ENCODE results near the gene SULT1A1. TPM values are rescaled to one million over a fixed set of nuclear protein-coding genes. Genes with fewer than 3 reads are reported as not detected.
"Not testable (repeated sequence)": the region's sequence is repeated elsewhere in the genome, so short reads cannot be mapped to it uniquely, and the experiment has no call there.

SULT1A1 gene
- total RNA-seq, 4 donors from 2014 or later: 120 to 959 (median 337) TPM

DNA sequence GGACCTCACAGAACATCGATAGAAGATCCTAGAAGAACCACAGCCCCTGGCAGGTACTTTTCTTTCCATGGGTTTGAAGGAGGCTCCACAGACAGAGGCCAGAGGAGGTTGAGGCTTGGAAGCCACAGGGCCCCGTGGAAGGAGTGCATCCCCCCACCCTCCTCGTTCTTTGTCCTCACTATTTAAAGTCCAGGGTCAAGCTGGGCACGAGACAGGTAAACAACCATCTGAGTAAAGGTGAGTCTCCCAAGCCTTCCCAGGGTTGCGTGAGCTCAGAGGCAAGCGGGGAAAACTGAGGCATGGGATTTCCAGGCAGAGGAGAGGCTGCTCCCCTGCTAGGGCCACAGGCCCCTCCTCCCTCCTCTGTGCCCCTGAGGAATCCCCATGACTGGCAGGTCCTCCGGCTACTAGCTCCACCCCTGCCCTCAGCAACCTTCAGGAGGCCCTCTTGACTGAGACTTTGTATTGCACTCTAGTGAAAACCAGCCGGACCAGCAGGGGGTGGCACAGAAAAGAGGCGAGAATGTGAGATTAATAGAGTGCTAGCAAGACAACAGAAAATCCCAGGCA lies 12.1 kb downstream of the SULT1A1 start:
- peak overlapping the region in 3 of 4 donors; percentile 61 to 86 (median 79) for H3K27ac ChIP-seq
- DNase-seq: peak in 1 of 3 donors; percentile 69
- no peaks in the 10 kb centered on the region for H3K27me3 ChIP-seq
- H3K4me3 ChIP-seq: no peak overlapping the region
- H3K9me3 ChIP-seq: no peaks in the 10 kb centered on the region
- TF ChIP-seq, protein P1, sequence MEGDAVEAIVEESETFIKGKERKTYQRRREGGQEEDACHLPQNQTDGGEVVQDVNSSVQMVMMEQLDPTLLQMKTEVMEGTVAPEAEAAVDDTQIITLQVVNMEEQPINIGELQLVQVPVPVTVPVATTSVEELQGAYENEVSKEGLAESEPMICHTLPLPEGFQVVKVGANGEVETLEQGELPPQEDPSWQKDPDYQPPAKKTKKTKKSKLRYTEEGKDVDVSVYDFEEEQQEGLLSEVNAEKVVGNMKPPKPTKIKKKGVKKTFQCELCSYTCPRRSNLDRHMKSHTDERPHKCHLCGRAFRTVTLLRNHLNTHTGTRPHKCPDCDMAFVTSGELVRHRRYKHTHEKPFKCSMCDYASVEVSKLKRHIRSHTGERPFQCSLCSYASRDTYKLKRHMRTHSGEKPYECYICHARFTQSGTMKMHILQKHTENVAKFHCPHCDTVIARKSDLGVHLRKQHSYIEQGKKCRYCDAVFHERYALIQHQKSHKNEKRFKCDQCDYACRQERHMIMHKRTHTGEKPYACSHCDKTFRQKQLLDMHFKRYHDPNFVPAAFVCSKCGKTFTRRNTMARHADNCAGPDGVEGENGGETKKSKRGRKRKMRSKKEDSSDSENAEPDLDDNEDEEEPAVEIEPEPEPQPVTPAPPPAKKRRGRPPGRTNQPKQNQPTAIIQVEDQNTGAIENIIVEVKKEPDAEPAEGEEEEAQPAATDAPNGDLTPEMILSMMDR (IDR thresholded peaks at IDR 0.05): peak in 2 of 6 experiments; percentile 32 to 35
- no peak for TF ChIP-seq POLR2A (IDR thresholded peaks at IDR 0.05)
- no peaks in the 10 kb centered on the region for H3K36me3 ChIP-seq
- peaks cover 0 to 15% (median 0%) of the 10 kb centered on the region in 4 donors for H3K4me1 ChIP-seq

DNA sequence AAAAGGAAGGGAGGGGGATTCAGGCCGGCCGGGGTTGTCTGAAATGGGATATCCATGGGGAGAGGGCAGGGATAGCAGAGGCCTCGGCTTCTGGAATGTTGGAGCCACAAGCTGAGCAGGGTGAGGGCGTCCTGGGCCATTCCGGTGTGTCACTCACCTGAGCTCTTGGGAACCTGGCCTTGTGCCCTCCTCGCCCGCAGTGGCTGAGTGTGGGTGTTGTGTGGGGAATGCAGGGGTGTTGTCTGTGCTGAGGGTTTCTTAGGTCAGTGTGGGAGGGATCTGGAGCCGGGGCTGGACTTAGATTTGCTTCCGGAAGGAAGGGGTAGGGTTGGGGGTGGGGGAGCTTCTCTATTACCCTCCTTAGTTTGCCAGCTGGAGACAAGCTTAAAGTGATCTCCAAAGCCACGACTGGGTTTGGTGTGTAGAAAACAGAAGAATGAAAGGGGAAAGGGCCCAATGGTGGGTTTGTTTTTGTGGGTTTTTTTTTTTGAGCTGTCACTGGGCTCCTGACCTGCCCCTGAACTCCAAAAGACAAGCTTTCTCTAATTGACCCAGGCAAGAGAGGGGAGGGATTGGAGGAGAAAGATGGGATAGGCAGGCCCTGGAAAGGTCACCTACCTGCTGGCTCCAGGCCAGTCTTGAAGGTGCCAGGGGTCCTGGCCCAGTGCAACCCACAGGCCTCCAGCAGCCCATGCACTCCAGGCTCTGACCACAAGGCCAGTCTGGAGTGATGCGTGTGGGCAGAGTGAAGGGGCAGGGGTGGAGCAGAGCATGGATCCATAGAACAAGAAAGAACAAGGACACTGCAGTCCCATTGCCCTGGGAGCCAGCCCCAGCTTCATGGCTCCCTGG lies 12.8 kb downstream of the SULT1A1 start, which contains the start of gene SULT1A2:
SULT1A2 (minus strand) TSS at position 211 of the 852 bp plus-strand sequence. CDS start 1,120 bp downstream, outside the sequence.
- Histone ChIP-seq H3K27ac (peak within 1 kb of the TSS in 3 of 4 donors; percentile 61 to 86 (median 79)), H3K4me1 (peaks cover 0 to 15% (median 0%) of the 10 kb centered on the region in 4 donors), H3K27me3 (no peaks in the 10 kb centered on the region), H3K9me3 (no peaks in the 10 kb centered on the region), H3K36me3 (peaks cover 0 to 5% (median 0%) of the 10 kb centered on the region in 3 donors), H3K4me3 (peak within 1 kb of the TSS in 3 of 4 donors; percentile 2 to 50 (median 47))
- peak in 2 of 3 donors; percentile 87 to 90 for DNase-seq
- peak in 1 of 2 donors; percentile 89 for TF ChIP-seq POLR2A (IDR thresholded peaks at IDR 0.05)
- TF ChIP-seq, protein P1 (IDR thresholded peaks at IDR 0.05): no peak

DNA sequence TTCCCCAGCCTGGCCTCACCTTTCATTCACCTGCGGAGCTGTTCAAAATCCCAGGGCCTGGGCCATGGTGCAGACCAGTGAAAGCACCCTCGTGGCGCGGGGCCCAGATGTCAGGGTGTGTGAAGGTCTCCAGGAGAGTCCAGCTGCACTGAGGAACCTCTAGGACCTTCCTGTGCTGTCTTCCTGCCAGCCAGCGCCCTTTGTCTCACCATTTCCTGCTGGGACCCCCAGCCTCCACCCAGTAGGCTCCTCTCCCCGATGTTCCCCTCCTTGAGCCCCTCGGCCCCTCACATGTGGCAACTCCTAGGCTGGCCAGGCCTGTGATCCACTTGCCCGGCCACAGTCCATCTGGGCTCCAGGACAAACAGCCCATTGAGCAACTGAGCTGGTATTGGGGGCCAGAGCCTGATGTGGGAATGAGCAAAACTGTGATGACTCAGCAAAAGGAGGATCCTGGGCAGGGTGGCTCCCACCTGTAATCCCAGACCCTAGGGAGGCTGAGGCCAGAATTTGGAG lies 13.7 kb downstream of the SULT1A1 start:
- Histone ChIP-seq H3K36me3 (peaks cover 0 to 12% (median 0%) of the 10 kb centered on the region in 3 donors), H3K27ac (peak overlapping the region in 3 of 4 donors; percentile 61 to 86 (median 79)), H3K4me1 (peaks cover 0 to 15% (median 0%) of the 10 kb centered on the region in 4 donors), H3K4me3 (peak overlapping the region in 3 of 4 donors; percentile 2 to 50 (median 47)), H3K9me3 (no peaks in the 10 kb centered on the region), H3K27me3 (no peaks in the 10 kb centered on the region)
- TF ChIP-seq, protein P1 (IDR thresholded peaks at IDR 0.05): no peak
- TF ChIP-seq POLR2A (IDR thresholded peaks at IDR 0.05): no peak
- DNase-seq: no peak

DNA sequence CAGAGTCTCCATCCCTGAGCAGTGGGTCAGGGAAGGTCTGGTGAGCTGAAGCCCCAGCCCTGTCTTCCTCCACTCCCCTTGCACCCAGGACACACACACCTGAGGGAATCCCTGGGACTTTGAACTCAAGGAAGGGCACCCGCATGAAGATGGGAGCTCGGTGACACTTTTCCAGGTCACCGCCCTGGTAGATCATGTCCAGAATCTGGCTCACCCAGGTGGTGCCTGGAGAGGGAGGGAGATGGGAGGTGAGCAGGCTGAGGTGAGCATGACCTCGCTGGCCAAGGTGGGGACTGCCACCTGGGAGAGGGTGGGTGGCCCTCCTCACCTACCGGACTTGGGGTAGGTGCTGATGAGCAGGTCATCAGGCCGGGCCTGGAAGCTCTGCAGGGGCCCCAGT lies 14.4 kb downstream of the SULT1A1 start:
- Histone ChIP-seq H3K27ac (peak overlapping the region in 1 of 4 donors; percentile 86), H3K36me3 (peaks cover 0 to 20% (median 0%) of the 10 kb centered on the region in 3 donors), H3K4me3 (peak overlapping the region in 2 of 4 donors; percentile 34 to 50), H3K4me1 (peaks cover 0 to 15% (median 0%) of the 10 kb centered on the region in 4 donors)
- not testable (repeated sequence) for H3K9me3 ChIP-seq, H3K27me3 ChIP-seq
- TF ChIP-seq POLR2A (IDR thresholded peaks at IDR 0.05): peak; percentile 16 to 19
- DNase-seq: peak in 2 of 3 donors; percentile 61 to 66

DNA sequence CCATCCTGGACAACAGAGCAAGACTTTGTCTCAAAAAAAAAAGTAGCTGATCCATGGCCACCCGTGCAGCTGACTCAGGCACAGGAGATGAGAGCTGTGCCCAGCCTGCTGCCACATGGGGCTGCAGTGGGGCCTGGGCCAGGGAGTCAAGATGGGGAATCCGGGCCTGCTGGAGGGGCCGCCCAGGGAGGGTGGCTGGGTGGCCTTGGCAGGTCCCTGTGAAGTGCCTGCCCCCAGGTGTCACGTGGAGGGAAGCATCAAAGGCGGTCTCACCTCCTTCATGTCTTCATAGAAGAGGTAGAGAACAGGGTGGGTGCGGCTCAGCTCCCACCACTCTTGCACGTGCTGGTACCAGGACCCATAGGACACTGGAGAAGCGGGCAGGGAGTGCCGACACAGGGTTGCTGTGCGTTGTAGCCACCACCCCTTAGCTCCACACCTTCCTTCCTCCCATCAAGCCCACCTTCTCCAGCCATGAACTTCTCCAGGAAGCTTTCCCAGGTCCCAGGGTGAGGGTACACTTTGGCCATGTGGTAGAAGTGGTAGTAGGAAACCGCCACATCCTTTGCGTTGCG lies 16.8 kb downstream of the SULT1A1 start:
- Histone ChIP-seq H3K4me1 (peaks cover 0 to 15% (median 0%) of the 10 kb centered on the region in 4 donors), H3K4me3 (no peak overlapping the region), H3K27me3 (no peaks in the 10 kb centered on the region), H3K27ac (no peak overlapping the region), H3K9me3 (no peaks in the 10 kb centered on the region), H3K36me3 (peaks cover 0 to 43% (median 0%) of the 10 kb centered on the region in 3 donors)
- TF ChIP-seq POLR2A (IDR thresholded peaks at IDR 0.05): no peak
- TF ChIP-seq, protein P1 (IDR thresholded peaks at IDR 0.05): no peak
- no peak for DNase-seq
